Effector memory CD4-positive, alpha-beta T cell (primary cell): ENCODE measurements around the gene PUS7.

Experiments
- DNase-seq, 3 donors: peaks; one replicate each; pipeline ENCODE4 v3.0.0-alpha.2; 2020
- H3K27ac ChIP-seq: 2 replicates; pipeline ENCODE4 v1.7.0; 2013; ENCODE audit warnings: mild to moderate bottlenecking, low read length, moderate library complexity; ENCODE audit not compliant: insufficient read depth, poor library complexity, severe bottlenecking
- H3K27me3 ChIP-seq: replicated peaks from 2 replicates; pipeline ENCODE4 v1.7.0; 2013; ENCODE audit warnings: mild to moderate bottlenecking, low read length; ENCODE audit not compliant: insufficient read depth, control insufficient read depth, poor library complexity, severe bottlenecking
- H3K36me3 ChIP-seq: 2 replicates; pipeline ENCODE4 v1.7.0; 2013; ENCODE audit warnings: mild to moderate bottlenecking, low read length, moderate library complexity; ENCODE audit not compliant: control insufficient read depth, insufficient read depth
- H3K4me1 ChIP-seq: 2 replicates; pipeline ENCODE4 v1.7.0; 2013; ENCODE audit warnings: low read length, mild to moderate bottlenecking; ENCODE audit not compliant: control insufficient read depth, insufficient read depth, poor library complexity, severe bottlenecking
- H3K4me3 ChIP-seq: 2 replicates; pipeline ENCODE4 v1.7.0; 2013; ENCODE audit warnings: low read length, low read depth, mild to moderate bottlenecking; ENCODE audit not compliant: insufficient read depth, poor library complexity, severe bottlenecking
- H3K9me3 ChIP-seq: 2 replicates; pipeline ENCODE4 v1.7.0; 2013; ENCODE audit warnings: mild to moderate bottlenecking, low read length, moderate library complexity; ENCODE audit not compliant: control insufficient read depth

PUS7 gene

GRCh38 chr7:105502173-105502572 lies 19.9 kb downstream of the PUS7 start:
- Histone ChIP-seq H3K36me3 (no peaks in the 10 kb centered on the region), H3K27ac (no peak overlapping the region), H3K4me1 (no peaks in the 10 kb centered on the region), H3K27me3 (no peaks in the 10 kb centered on the region), H3K9me3 (no peaks in the 10 kb centered on the region), H3K4me3 (no peak overlapping the region)
- no peak for DNase-seq

DNA sequence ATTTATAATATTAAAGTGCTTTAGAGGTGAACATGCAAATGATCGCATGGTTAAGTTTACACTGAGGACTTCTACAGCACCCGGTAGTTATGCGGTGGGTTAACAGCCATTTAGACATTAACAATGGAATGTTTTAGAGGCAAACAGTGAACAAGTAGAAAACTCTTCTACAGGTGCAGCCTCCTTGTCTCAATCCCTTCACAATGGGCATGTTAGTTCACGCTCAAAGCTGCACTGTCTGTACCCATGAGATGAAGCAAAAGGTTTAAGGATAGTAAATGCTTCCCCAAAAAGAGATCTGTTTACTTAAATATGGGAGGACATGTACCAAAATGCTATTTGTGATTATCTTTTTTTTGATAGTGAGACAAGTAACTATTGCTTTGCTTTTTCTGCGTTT lies 25.1 kb downstream of the PUS7 start:
- no peak overlapping the region for H3K27ac ChIP-seq
- no peaks in the 10 kb centered on the region for H3K36me3 ChIP-seq
- no peaks in the 10 kb centered on the region for H3K9me3 ChIP-seq
- H3K4me1 ChIP-seq: no peaks in the 10 kb centered on the region
- DNase-seq: no peak
- no peak overlapping the region for H3K4me3 ChIP-seq
- no peaks in the 10 kb centered on the region for H3K27me3 ChIP-seq

DNA sequence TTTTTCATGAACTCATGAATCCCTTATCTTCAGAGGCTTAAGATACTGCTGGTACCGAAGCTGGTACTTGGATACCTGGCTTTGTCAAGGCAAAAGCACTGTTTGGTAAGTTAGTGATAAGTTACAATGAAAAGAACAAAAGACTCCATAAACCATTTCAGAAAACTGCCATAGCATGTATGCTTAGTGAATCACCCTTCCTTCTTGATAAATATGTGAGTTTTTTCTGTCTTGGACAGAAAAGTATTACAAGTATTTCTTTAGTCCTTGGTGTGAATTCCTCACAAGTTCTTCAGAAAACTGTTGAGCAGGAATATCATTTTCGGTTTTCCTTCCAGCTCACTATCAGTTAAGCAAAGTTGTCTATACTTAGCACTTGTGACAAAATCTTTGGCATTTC lies 25.6 kb downstream of the PUS7 start:
- H3K4me1 ChIP-seq: no peaks in the 10 kb centered on the region
- H3K9me3 ChIP-seq: no peaks in the 10 kb centered on the region
- no peak overlapping the region for H3K4me3 ChIP-seq
- no peaks in the 10 kb centered on the region for H3K27me3 ChIP-seq
- no peaks in the 10 kb centered on the region for H3K36me3 ChIP-seq
- DNase-seq: no peak
- H3K27ac ChIP-seq: no peak overlapping the region

DNA sequence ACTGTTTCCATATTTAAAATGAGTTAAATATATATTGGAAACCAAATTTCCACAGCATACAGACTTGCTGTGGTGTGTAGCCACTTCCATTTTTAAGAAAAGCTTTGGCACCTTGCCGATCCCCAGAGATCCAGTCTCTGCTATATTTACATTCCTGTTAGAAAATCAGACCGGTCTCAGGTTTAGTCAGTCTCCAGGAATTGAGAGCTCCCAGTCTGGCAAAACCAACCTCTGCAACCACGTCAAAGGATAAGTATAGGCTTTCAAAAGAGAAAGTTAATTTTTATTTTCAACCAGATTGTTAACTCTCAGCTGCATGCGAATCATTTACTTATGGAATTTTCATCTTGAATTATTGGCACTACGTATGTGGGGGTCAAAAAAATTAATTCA lies 28.2 kb downstream of the PUS7 start:
- Histone ChIP-seq H3K4me1 (no peaks in the 10 kb centered on the region), H3K4me3 (no peak overlapping the region), H3K36me3 (no peaks in the 10 kb centered on the region), H3K27ac (no peak overlapping the region), H3K9me3 (no peaks in the 10 kb centered on the region), H3K27me3 (no peaks in the 10 kb centered on the region)
- no peak for DNase-seq

DNA sequence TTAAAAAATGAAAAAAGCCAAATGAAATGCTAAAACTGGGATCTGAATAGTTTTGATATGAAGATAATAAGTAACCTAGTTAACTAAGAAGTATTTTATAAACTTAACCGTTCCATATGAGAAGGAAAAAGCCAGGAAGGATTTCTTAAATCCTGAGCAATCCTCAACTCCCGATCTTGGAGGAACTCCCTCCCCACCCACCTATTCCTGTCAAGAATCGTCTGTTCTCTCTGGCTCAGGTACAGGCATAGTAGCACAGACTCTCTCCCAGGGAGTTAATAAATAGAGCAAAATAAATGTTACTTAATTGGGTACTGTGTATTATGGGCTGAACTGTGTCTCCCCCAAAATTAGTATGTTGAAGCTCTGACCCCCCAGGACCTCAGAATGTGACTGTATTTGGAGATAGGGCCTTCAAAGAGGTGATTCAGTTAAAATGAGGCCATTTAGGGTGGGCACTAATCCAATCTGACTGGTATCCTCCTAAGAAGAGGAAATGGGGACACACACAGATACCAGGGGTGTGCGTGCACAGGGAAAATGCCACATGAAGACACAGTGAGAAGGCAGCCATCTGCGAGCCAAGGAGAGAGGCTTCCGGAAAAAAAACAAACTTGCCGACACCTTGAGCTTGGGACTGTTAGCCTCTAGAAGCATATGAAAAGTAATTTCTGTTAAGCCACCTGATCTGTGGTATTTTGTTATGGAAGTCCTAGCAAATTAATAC lies 28.7 kb downstream of the PUS7 start:
- DNase-seq: no peak
- H3K4me3 ChIP-seq: no peak overlapping the region

GRCh38 chr7:105489409-105489808 lies 32.7 kb downstream of the PUS7 start:
- Histone ChIP-seq H3K9me3 (no peaks in the 10 kb centered on the region), H3K27me3 (no peaks in the 10 kb centered on the region), H3K36me3 (no peaks in the 10 kb centered on the region), H3K4me3 (no peak overlapping the region), H3K4me1 (no peaks in the 10 kb centered on the region), H3K27ac (no peak overlapping the region)
- DNase-seq: no peak

More for the DNA sequence above, 28.7 kb downstream of the PUS7 start:
- Histone ChIP-seq H3K36me3 (no peaks in the 10 kb centered on the region), H3K9me3 (no peaks in the 10 kb centered on the region), H3K4me1 (no peaks in the 10 kb centered on the region), H3K27ac (no peak overlapping the region), H3K27me3 (no peaks in the 10 kb centered on the region)

DNA sequence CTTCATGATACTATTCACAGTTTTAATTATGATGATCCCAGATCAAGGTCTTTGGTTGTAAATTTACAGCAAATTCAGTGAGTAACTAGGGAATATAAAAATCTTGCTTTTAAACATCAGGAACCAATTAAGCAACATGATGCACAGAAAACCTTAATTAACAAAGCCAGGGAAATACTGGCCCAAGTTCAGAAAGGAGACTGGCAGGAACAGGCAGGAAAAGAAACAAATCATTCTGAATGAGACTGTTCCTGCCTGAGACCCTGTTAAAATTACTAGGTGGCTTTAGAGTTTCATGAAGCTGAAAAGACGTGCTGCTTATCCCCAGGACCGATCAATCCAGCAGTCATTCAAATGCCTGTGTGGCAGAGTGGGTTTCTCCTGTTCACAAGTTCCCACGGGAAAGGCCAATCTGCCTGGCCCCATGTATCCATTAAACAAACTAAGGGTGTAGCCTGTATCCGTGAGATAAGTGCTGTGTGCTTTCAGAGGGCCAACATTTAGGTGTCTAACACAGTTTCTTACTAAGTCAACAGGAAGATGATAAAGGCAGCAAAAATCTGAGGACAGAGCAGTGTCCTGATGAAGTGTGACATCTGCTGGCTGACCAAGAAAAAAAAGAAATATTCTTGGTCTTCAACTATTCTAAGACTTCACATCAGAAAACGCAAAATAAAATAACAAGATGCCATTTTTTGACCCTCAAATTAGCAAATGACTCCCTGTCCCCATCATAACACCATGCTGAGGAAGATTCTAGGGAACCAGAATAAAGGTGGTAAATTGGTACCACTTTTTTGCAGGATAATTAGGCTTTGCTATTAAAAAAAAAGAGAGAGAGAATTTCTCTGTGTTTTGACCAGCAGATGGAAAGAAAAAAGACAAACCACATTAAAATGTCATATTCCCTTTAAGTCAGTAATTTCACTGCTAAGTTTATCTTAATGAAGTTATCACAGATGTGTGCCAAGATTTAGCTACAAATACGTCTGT lies 34.2 kb downstream of the PUS7 start:
- Histone ChIP-seq H3K9me3 (no peaks in the 10 kb centered on the region), H3K4me1 (no peaks in the 10 kb centered on the region), H3K27me3 (no peaks in the 10 kb centered on the region), H3K36me3 (no peaks in the 10 kb centered on the region), H3K27ac (no peak overlapping the region), H3K4me3 (no peak overlapping the region)
- DNase-seq: no peak

DNA sequence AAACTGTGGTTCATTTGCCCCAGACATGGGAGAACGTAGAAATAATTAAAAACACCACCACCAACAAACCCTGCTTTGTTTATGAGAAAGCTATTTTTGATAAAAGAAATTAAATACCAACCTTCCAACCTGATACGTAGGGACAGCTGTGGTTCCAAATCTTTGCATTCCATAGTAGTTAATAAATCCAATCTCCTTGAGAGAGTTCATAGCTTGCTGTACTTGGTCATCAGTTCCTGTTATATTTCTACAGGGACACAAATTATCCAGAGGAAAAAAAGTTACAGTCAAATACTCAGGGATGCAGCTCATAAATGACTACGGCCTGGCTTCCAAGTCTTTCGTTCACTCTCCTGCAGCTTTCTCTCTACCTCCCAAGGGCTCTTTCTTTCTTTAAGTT lies 41.1 kb downstream of the PUS7 start:
- Histone ChIP-seq H3K9me3 (no peaks in the 10 kb centered on the region), H3K4me3 (no peak overlapping the region), H3K4me1 (no peaks in the 10 kb centered on the region), H3K27me3 (no peaks in the 10 kb centered on the region), H3K27ac (no peak overlapping the region), H3K36me3 (no peaks in the 10 kb centered on the region)
- DNase-seq: no peak

GRCh38 chr7:105478606-105479005 lies 43.5 kb downstream of the PUS7 start:
- Histone ChIP-seq H3K27ac (no peak overlapping the region), H3K36me3 (no peaks in the 10 kb centered on the region), H3K4me1 (no peaks in the 10 kb centered on the region), H3K4me3 (no peak overlapping the region), H3K9me3 (no peaks in the 10 kb centered on the region), H3K27me3 (no peaks in the 10 kb centered on the region)
- no peak for DNase-seq

DNA sequence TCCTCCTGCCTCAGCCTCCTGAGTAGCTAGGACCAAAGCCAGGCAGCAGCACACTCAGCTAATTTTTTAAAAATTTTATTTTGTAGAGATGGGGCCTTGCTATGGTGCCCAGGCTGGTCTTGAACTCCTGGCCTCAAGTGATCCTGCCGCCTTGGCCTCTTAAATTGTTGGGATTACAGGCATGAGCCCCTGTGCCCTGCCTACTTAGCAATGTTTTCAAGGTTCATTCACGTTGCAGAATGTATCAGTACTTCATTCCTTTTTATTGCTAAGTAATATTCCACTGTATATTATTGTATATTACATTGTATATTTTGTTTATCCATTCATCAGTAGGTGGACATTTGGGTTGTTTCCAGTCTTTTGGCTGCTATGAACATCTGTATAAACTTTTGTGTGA lies 44.2 kb downstream of the PUS7 start:
- H3K4me3 ChIP-seq: no peak overlapping the region
- no peaks in the 10 kb centered on the region for H3K36me3 ChIP-seq
- no peaks in the 10 kb centered on the region for H3K4me1 ChIP-seq
- no peak overlapping the region for H3K27ac ChIP-seq
- no peaks in the 10 kb centered on the region for H3K9me3 ChIP-seq
- H3K27me3 ChIP-seq: no peaks in the 10 kb centered on the region
- DNase-seq: no peak
